Epithelial cell of esophagus (primary cell): ENCODE results near the gene ZNF718.

Source experiments
- DNase-seq: peaks from one replicate; pipeline ENCODE4 v3.0.0; 2010; ENCODE audit warnings: low read depth
- H3K4me3 ChIP-seq: 2 replicates; pipeline ENCODE4 v1.5.1; 2011; ENCODE audit warnings: mild to moderate bottlenecking, low read length, control low read depth
- CTCF ChIP-seq: IDR thresholded peaks from 2 replicates; pipeline ENCODE4 v1.5.1; 2011; ENCODE audit warnings: low read depth, mild to moderate bottlenecking, low read length, control low read depth, inconsistent platforms; ENCODE audit not compliant: insufficient read depth; ENCODE audit errors: missing control alignments

ZNF718 gene

GRCh38 chr4:212438-213188 is 88.3 kb downstream of the ZNF718 start:
- no peak for TF ChIP-seq CTCF
- H3K4me3 ChIP-seq, result peak overlapping the region; percentile 67
- peak; percentile 92 for DNase-seq

GRCh38 chr4:213189-213535 is 88.9 kb downstream of the ZNF718 start:
- peak; percentile 21 for DNase-seq
- H3K4me3 ChIP-seq, result peak overlapping the region; percentile 67
